HCT116 (cell line): Measurements from ENCODE around the gene CBLB. TPM values are rescaled to one million over a fixed set of nuclear protein-coding genes. Genes with fewer than 3 reads are reported as not detected.

ENCODE experiments used
- ATAC-seq: fragments of 200-7000 bp; cut with Tn5 transposase; 2 replicates; pipeline ENCODE4 v1.9.1; 2020; ENCODE audit warnings: mild to moderate bottlenecking, moderate library complexity
- BruUV-seq: library from RNA; stranded (reverse); fragments of 400-500 nt; replicated peaks from 2 replicates; lab custom pipeline; 2021; lab: Mats Ljungman, UMichigan
- CTCF ChIA-PET: fragments of 300-600 bp; sonication (Branson Sonifier 250); formaldehyde crosslinking; loops from one replicate; lab custom pipeline; 2021; ENCODE audit warnings: antibody characterized with exemption; lab: Charles Lee
- POLR2A ChIA-PET: fragments of 300-600, 350-600 bp; sonication (Branson Sonifier 250); formaldehyde crosslinking; loops from one replicate; lab custom pipeline; 2021; ENCODE audit warnings: antibody characterized with exemption; lab: Charles Lee
- RAD21 ChIA-PET, 2 experiments: fragments of 300-600 bp; sonication (Branson Sonifier 250); formaldehyde crosslinking; loops; one replicate each; lab custom pipeline; 2023; ENCODE audit warnings: low total read pairs in 2 of 2; ENCODE audit not compliant: uncharacterized antibody in 2 of 2, unreplicated experiment in 2 of 2, low non-redundant PET in 1 of 2; lab: Charles Lee
- DNase-seq: peaks from one replicate; pipeline ENCODE4 v3.0.0-alpha.2; 2010; ENCODE audit warnings: low read depth, low spot score
- H2AFZ ChIP-seq: fragments of 200-600 bp; shearing (Covaris generic), sonication (generic); 2 replicates; pipeline ENCODE4 v1.6.1; 2017; ENCODE audit warnings: low read depth, mixed run types, mixed read lengths, antibody characterized with exemption, low read length; ENCODE audit not compliant: poor library complexity, severe bottlenecking
- H3K27ac ChIP-seq: 2 replicates; pipeline ENCODE4 v1.5.1; 2012; ENCODE audit warnings: low read depth, low read length
- H3K27me3 ChIP-seq: fragments of 200-600 bp; sonication (generic); 2 replicates; pipeline ENCODE4 v1.6.1; 2016; ENCODE audit warnings: mixed run types, low read length, mixed read lengths; ENCODE audit not compliant: insufficient read depth
- H3K36me3 ChIP-seq, 2 experiments: fragments of 200-500 bp in 1 of 2; fragments of 200-600 bp in 1 of 2; sonication (Bioruptor generic) in 1 of 2; sonication (generic) in 1 of 2; 2 replicates each; pipeline versions ENCODE4 v1.5.1 to v1.6.1; 2014 to 2016; ENCODE audit warnings: low read length in 2 of 2, inconsistent platforms in 1 of 2, mixed read lengths in 1 of 2, mixed run types in 1 of 2; ENCODE audit not compliant: insufficient read depth in 2 of 2, control insufficient read depth in 1 of 2
- H3K4me1 ChIP-seq, 2 experiments: fragments of 200-600 bp in 1 of 2; sonication (generic) in 1 of 2; 2 replicates each; pipeline versions ENCODE4 v1.5.1 to v1.6.1; 2012 to 2017; ENCODE audit warnings: low read length in 2 of 2, inconsistent platforms in 1 of 2, mild to moderate bottlenecking in 1 of 2, mixed read lengths in 1 of 2, mixed run types in 1 of 2, moderate library complexity in 1 of 2; ENCODE audit not compliant: insufficient read depth in 2 of 2, control insufficient read depth in 1 of 2
- H3K4me2 ChIP-seq: fragments of 200-600 bp; sonication (generic); 2 replicates; pipeline ENCODE4 v1.6.1; 2017; ENCODE audit warnings: mixed run types, low read length, mixed read lengths
- H3K4me3 ChIP-seq, 2 experiments: fragments of 200-600 bp in 1 of 2; sonication (generic) in 1 of 2; replicated peaks in 1 of 2; 2 replicates each; pipeline ENCODE4 v1.5.1; 2011 to 2016; ENCODE audit warnings: low read length in 2 of 2, control low read depth in 1 of 2, low read depth in 1 of 2, mild to moderate bottlenecking in 1 of 2, mixed read lengths in 1 of 2, mixed run types in 1 of 2
- H3K79me2 ChIP-seq: fragments of 200-600 bp; sonication (generic); 2 replicates; pipeline ENCODE4 v1.6.1; 2017; ENCODE audit warnings: mild to moderate bottlenecking, mixed run types, low read length, moderate library complexity, mixed read lengths; ENCODE audit not compliant: insufficient read depth
- H3K9ac ChIP-seq: fragments of 200-600 bp; sonication (generic); 2 replicates; pipeline ENCODE4 v1.6.1; 2016; ENCODE audit warnings: low read length, mixed read lengths
- H3K9me2 ChIP-seq: fragments of 200-600 bp; sonication (generic), shearing (Covaris generic); 2 replicates; pipeline ENCODE4 v1.6.1; 2017; ENCODE audit warnings: mixed run types, mild to moderate bottlenecking, moderate library complexity; ENCODE audit not compliant: insufficient read depth
- H3K9me3 ChIP-seq, 2 experiments: fragments of 200-500 bp in 1 of 2; fragments of 200-600 bp in 1 of 2; sonication (Bioruptor generic) in 1 of 2; sonication (generic) in 1 of 2; 2 replicates each; pipeline ENCODE4 v1.6.1; 2014 to 2017; ENCODE audit warnings: low read length in 2 of 2, mixed read lengths in 2 of 2, inconsistent platforms in 1 of 2, low read depth in 1 of 2, mild to moderate bottlenecking in 1 of 2, mixed run types in 1 of 2, moderate library complexity in 1 of 2; ENCODE audit not compliant: control insufficient read depth in 1 of 2, insufficient read depth in 1 of 2
- H4K20me1 ChIP-seq: fragments of 200-600 bp; sonication (generic), shearing (Covaris generic); 2 replicates; pipeline ENCODE4 v1.6.1; 2017; ENCODE audit warnings: mixed run types, mild to moderate bottlenecking, moderate library complexity; ENCODE audit not compliant: insufficient read depth
- ATF3 ChIP-seq: IDR thresholded peaks from 2 replicates; pipeline ENCODE4 v1.6.1; 2012
- EGR1 ChIP-seq: IDR thresholded peaks from 2 replicates; pipeline ENCODE4 v1.6.1; 2012; ENCODE audit warnings: low read depth
- ELF1 ChIP-seq: IDR thresholded peaks from 2 replicates; pipeline ENCODE4 v1.6.1; 2012; ENCODE audit warnings: low read depth, borderline replicate concordance
- POLR2A ChIP-seq: IDR thresholded peaks from 2 replicates; pipeline ENCODE4 v1.7.0; 2011; ENCODE audit warnings: borderline replicate concordance; ENCODE audit not compliant: insufficient read depth, insufficient read length; ENCODE audit errors: extremely low read depth
- POLR2AphosphoS5 ChIP-seq: IDR thresholded peaks from 2 replicates; pipeline ENCODE4 v1.6.1; 2011; ENCODE audit warnings: mild to moderate bottlenecking, low read depth, low read length, moderate library complexity
- RAD21 ChIP-seq: IDR thresholded peaks from 2 replicates; pipeline ENCODE4 v1.6.1; 2012; ENCODE audit warnings: low read depth, mild to moderate bottlenecking
- SRF ChIP-seq: IDR thresholded peaks from 2 replicates; pipeline ENCODE4 v1.6.1; 2012; ENCODE audit warnings: low read depth
- YY1 ChIP-seq: IDR thresholded peaks from 2 replicates; pipeline ENCODE4 v1.6.1; 2011; ENCODE audit warnings: low read length, low read depth, moderate library complexity, mild to moderate bottlenecking; ENCODE audit not compliant: insufficient replicate concordance; ENCODE audit errors: extremely low read depth
- ZNF274 ChIP-seq: fragments of 200-500 bp; sonication (Bioruptor generic); IDR thresholded peaks from 2 replicates; pipeline ENCODE4 v1.6.1; 2014; ENCODE audit warnings: mild to moderate bottlenecking, low read depth, low read length, inconsistent platforms
- intact Hi-C: fragments of 100-400 bp; cut with micrococcal nuclease; formaldehyde crosslinking; loops from 2 replicates; pipeline ENCODE4 v1.10.0; 2022
- total RNA-seq: library from RNA; stranded (reverse); gene quantifications from one replicate; pipeline ENCODE4 v1.2.1, GENCODE V29; 2021; ENCODE audit not compliant: unreplicated experiment

CBLB gene
- total RNA-seq, 1 experiment from 2014 or later = 10.4 TPM

GRCh38 chr3:105755121-105755886, 113.5 kb downstream of the CBLB start (continued):
- TF ChIP-seq RAD21 (no peak), ZNF274 (no peak), POLR2AphosphoS5 (no peak)

- Histone ChIP-seq H3K4me2 (no peak overlapping the region), H3K9me3 (no peaks in the 10 kb centered on the region), H3K9me2 (no peaks in the 10 kb centered on the region), H3K36me3 (no peaks in the 10 kb centered on the region), H2AFZ (no peak overlapping the region), H3K27ac (no peak overlapping the region), H3K79me2 (no peaks in the 10 kb centered on the region), H3K9ac (no peak overlapping the region), H4K20me1 (no peaks in the 10 kb centered on the region), H3K4me1 (no peaks in the 10 kb centered on the region), H3K4me3 (no peak overlapping the region), H3K27me3 (no peaks in the 10 kb centered on the region)
- DNase-seq (no peak), ATAC-seq (no peak)
- TF ChIP-seq ATF3 (no peak), EGR1 (no peak), RAD21 (no peak), YY1 (no peak), POLR2A (no peak), ELF1 (no peak), SRF (no peak)
- ChIA-PET RAD21 (no interaction called here), CTCF (no interaction called here), POLR2A (no interaction called here)
- BruUV-seq = no TSS peak
- intact Hi-C loops = no loop called here
These were observed 115.9 kb downstream of the CBLB start for GRCh38 chr3:105752791-105753415.
